Measurements from ENCODE around the gene ARHGAP28. TPM values are rescaled to one million over a fixed set of nuclear protein-coding genes. Genes with fewer than 3 reads are reported as not detected.

Gene ARHGAP28
- total and polyA plus RNA-seq, 11 donors: 0.42 to 7.5 (median 1.8) TPM

- 93 to 98% (median 94%) methylated on average over 4 of the region's 4 CpGs for WGBS, 4 donors
- intact Hi-C loops (cut with DNase I): no loop called here
Measured at GRCh38 chr18:6757931-6758330, 28.4 kb downstream of the ARHGAP28 start.

GRCh38 chr18:6759579-6759978, 30.1 kb downstream of the ARHGAP28 start:
- Histone ChIP-seq H3K36me3 (no peaks in the 10 kb centered on the region), H3K27me3 (no peaks in the 10 kb centered on the region), H3K4me1 (peaks cover 0 to 6% (median 0%) of the 10 kb centered on the region in 12 donors), H3K9me3 (no peaks in the 10 kb centered on the region), H3K27ac (no peak overlapping the region), H3K4me3 (no peak overlapping the region)
- DNase-seq: no peak
- no peak for TF ChIP-seq POLR2A (IDR thresholded peaks at IDR 0.05)
- TF ChIP-seq, protein P1, sequence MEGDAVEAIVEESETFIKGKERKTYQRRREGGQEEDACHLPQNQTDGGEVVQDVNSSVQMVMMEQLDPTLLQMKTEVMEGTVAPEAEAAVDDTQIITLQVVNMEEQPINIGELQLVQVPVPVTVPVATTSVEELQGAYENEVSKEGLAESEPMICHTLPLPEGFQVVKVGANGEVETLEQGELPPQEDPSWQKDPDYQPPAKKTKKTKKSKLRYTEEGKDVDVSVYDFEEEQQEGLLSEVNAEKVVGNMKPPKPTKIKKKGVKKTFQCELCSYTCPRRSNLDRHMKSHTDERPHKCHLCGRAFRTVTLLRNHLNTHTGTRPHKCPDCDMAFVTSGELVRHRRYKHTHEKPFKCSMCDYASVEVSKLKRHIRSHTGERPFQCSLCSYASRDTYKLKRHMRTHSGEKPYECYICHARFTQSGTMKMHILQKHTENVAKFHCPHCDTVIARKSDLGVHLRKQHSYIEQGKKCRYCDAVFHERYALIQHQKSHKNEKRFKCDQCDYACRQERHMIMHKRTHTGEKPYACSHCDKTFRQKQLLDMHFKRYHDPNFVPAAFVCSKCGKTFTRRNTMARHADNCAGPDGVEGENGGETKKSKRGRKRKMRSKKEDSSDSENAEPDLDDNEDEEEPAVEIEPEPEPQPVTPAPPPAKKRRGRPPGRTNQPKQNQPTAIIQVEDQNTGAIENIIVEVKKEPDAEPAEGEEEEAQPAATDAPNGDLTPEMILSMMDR (IDR thresholded peaks at IDR 0.05): no peak
- intact Hi-C loops (cut with DNase I): no loop called here
- ATAC-seq: no peak
- WGBS, 4 donors: 38 to 91% (median 84%) methylated on average over 2 of the region's 2 CpGs

More at GRCh38 chr18:6757931-6758330, 28.4 kb downstream of the ARHGAP28 start:
- no peak for DNase-seq
- Histone ChIP-seq H3K27ac (peak overlapping the region in 1 of 12 donors; percentile 4), H3K27me3 (no peaks in the 10 kb centered on the region), H3K36me3 (no peaks in the 10 kb centered on the region), H3K4me3 (no peak overlapping the region), H3K9me3 (no peaks in the 10 kb centered on the region), H3K4me1 (peaks cover 0 to 6% (median 0%) of the 10 kb centered on the region in 12 donors)
- no peak for ATAC-seq
- TF ChIP-seq, protein P1 (IDR thresholded peaks at IDR 0.05): no peak
- no peak for TF ChIP-seq POLR2A (IDR thresholded peaks at IDR 0.05)

DNA sequence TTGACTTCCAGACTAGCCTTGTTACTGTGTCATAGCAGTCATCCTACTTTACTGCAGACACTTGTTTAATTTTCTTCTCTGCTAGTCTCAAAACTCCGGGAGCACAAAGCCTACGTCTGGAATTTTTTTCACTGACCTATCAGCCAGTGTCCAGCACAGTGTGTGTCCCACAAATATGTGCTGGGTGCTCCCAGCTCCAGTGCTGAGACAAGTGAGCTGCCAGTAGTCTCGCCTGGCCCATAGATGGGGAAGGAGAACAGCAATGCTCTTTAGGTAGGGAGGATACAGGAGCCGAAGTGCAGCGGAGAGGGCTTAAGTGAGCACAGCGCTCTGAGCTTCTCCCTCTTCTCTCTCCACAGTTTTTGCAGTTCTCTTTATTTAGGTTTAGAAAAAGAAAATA, 34.0 kb downstream of the ARHGAP28 start:
- WGBS, 4 donors: 85 to 94% (median 90%) methylated on average over 6 of the region's 6 CpGs
- H3K9me3 ChIP-seq: peaks cover 0 to 24% (median 0%) of the 10 kb centered on the region in 12 donors
- H3K4me1 ChIP-seq: no peaks in the 10 kb centered on the region
- no peak for DNase-seq
- intact Hi-C loops (cut with DNase I): no loop called here
- ATAC-seq: no peak
- H3K27ac ChIP-seq: peak overlapping the region in 1 of 12 donors; percentile 13
- TF ChIP-seq, protein P1 (IDR thresholded peaks at IDR 0.05): no peak
- no peak for TF ChIP-seq POLR2A (IDR thresholded peaks at IDR 0.05)
- H3K4me3 ChIP-seq: no peak overlapping the region
- no peaks in the 10 kb centered on the region for H3K36me3 ChIP-seq
- no peaks in the 10 kb centered on the region for H3K27me3 ChIP-seq

- H3K4me1 ChIP-seq: no peaks in the 10 kb centered on the region
- H3K27ac ChIP-seq: no peak overlapping the region
- H3K9me3 ChIP-seq: peaks cover 0 to 24% (median 0%) of the 10 kb centered on the region in 12 donors
- peak in 1 of 5 donors; percentile 36 for DNase-seq
- no peaks in the 10 kb centered on the region for H3K27me3 ChIP-seq
- 63 to 73% (median 67%) methylated on average over 3 of the region's 3 CpGs for WGBS, 4 donors
- TF ChIP-seq POLR2A (IDR thresholded peaks at IDR 0.05): no peak
- TF ChIP-seq, protein P1 (IDR thresholded peaks at IDR 0.05): no peak
- intact Hi-C loops (cut with DNase I): no loop called here
- no peaks in the 10 kb centered on the region for H3K36me3 ChIP-seq
- H3K4me3 ChIP-seq: no peak overlapping the region
- ATAC-seq: peak in 3 of 4 donors; percentile 47 to 54 (median 52)
Measured at GRCh38 chr18:6764382-6764781, 34.9 kb downstream of the ARHGAP28 start.
